BLaER1 (cell line): Measurements from ENCODE around the gene TP53.

ENCODE experiments used
- H3K27ac ChIP-seq: shearing (Covaris generic); formaldehyde crosslinking; 2 replicates; pipeline ENCODE4 v1.8.1; 2022
- H3K27me3 ChIP-seq: shearing (Covaris generic); formaldehyde crosslinking; 2 replicates; pipeline ENCODE4 v1.8.1; 2022
- H3K36me3 ChIP-seq: shearing (Covaris generic); formaldehyde crosslinking; 2 replicates; pipeline ENCODE4 v1.8.1; 2022
- H3K4me1 ChIP-seq: shearing (Covaris generic); formaldehyde crosslinking; 2 replicates; pipeline ENCODE4 v1.8.1; 2022
- H3K4me2 ChIP-seq: shearing (Covaris generic); formaldehyde crosslinking; 2 replicates; pipeline ENCODE4 v1.8.1; 2022
- H3K4me3 ChIP-seq: shearing (Covaris generic); formaldehyde crosslinking; 2 replicates; pipeline ENCODE4 v1.8.1; 2022
- H3K9ac ChIP-seq: shearing (Covaris generic); formaldehyde crosslinking; 2 replicates; pipeline ENCODE4 v1.8.1; 2022
- H3K9me3 ChIP-seq: shearing (Covaris generic); formaldehyde crosslinking; 2 replicates; pipeline ENCODE4 v1.8.1; 2022
- H4K20me1 ChIP-seq: shearing (Covaris generic); formaldehyde crosslinking; 2 replicates; pipeline ENCODE4 v1.8.1; 2022
- Cebpa-rat ChIP-seq: shearing (Covaris generic); IDR thresholded peaks from 2 replicates; pipeline ENCODE4 v1.8.1; 2022

The TP53 gene

DNA sequence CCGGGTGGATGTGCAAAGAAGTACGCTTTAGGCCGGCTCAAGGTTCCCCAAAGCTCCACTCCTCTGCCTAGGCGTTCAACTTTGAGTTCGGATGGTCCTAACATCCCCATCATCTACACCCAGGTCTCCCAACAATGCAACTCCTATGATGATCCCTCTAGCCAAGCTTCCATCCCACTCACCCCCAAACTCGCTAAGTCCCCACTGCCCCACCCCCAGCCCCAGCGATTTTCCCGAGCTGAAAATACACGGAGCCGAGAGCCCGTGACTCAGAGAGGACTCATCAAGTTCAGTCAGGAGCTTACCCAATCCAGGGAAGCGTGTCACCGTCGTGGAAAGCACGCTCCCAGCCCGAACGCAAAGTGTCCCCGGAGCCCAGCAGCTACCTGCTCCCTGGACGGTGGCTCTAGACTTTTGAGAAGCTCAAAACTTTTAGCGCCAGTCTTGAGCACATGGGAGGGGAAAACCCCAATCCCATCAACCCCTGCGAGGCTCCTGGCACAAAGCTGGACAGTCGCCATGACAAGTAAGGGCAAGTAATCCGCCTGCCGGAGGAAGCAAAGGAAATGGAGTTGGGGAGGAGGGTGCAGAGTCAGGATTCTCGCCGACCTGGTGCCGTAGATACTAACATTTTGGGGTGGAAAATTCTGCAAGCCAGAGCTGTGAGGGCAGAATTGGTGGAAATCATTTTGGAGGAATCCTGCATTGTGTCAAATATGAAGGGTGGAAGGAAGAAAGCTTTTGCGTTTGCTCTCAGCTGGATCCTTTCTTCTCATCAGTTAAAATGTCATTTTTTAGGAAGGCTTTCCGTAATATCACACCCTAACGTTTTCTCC is at the start of gene TP53:
TSS of gene TP53 (minus strand) at position 419 of the 836 bp plus-strand sequence. CDS start 10,896 bp downstream, outside the sequence.
- no peaks in the 10 kb centered on the region for H3K9me3 ChIP-seq
- peak within 1 kb of the TSS; percentile 99 for H3K9ac ChIP-seq
- H3K27ac ChIP-seq: peak within 1 kb of the TSS; percentile 99
- H4K20me1 ChIP-seq: peaks cover 36% of the 10 kb centered on the region
- TF ChIP-seq Cebpa-rat: no peak
- peak within 1 kb of the TSS; percentile 92 for H3K4me2 ChIP-seq
- peaks cover 38% of the 10 kb centered on the region for H3K4me1 ChIP-seq
- no peaks in the 10 kb centered on the region for H3K27me3 ChIP-seq
- H3K4me3 ChIP-seq: peak within 1 kb of the TSS; percentile 99
- H3K36me3 ChIP-seq: peaks cover 44% of the 10 kb centered on the region

DNA sequence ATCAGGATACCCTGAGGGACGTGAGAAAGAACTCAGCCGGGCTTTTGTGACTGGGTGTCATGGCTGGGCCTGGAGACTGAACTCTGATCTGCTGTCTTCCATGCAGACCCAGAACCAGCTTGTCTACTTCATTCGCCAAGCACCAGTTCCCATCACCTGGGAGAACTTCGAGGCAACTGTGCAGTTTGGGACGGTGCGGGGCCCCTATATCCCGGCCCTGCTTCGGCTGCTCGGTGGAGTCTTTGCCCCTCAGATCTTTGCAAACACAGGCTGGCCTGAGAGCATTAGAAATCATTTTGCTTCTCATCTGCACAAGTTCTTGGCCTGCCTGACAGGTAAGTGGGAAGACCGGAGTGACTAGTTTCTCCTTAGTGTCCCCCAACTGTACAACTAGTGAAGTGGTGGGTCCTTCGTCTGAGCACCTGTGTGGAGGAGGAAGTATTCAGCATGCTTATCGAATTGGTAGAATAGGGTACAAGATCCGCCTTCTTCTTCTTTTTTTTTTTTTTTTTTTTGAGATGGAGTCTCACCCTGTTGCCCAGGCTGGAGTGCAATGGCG is 45.8 kb upstream of the TP53 start:
- TF ChIP-seq Cebpa-rat: no peak

DNA sequence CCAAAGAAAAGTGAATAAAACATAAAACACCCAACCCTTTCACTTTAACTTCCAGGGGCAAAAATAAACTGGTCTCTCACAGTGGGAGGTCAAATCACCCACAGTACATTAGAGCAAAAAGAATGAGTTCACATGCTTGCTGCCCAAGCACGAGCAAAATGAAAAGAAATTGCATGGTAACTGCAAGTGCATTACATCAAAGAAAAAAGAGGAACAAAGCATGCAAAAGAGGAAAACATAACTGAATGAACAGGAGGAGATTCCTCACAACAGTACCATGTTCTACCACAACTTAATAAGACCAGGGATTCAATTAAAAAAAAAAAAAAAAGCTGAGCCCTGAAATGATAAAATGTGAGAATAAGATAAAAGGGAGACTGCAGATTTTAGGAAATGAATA is 42.5 kb upstream of the TP53 start:
- Histone ChIP-seq H3K27me3 (no peaks in the 10 kb centered on the region), H3K9me3 (no peaks in the 10 kb centered on the region), H3K4me3 (no peak overlapping the region), H3K9ac (no peak overlapping the region), H4K20me1 (no peaks in the 10 kb centered on the region), H3K4me2 (no peak overlapping the region), H3K36me3 (no peaks in the 10 kb centered on the region), H3K27ac (no peak overlapping the region), H3K4me1 (peaks cover 5% of the 10 kb centered on the region; the same call in 1 of the 2 replicates)
- no peak for TF ChIP-seq Cebpa-rat

More for the DNA sequence above, 45.8 kb upstream of the TP53 start:
- no peaks in the 10 kb centered on the region for H4K20me1 ChIP-seq
- H3K9me3 ChIP-seq: no peaks in the 10 kb centered on the region
- peaks cover 5% of the 10 kb centered on the region; the same call in 1 of the 2 replicates for H3K4me1 ChIP-seq
- H3K4me3 ChIP-seq: no peak overlapping the region
- no peak overlapping the region for H3K27ac ChIP-seq
- H3K36me3 ChIP-seq: no peaks in the 10 kb centered on the region
- no peak overlapping the region for H3K9ac ChIP-seq
- H3K27me3 ChIP-seq: no peaks in the 10 kb centered on the region
- H3K4me2 ChIP-seq: no peak overlapping the region

DNA sequence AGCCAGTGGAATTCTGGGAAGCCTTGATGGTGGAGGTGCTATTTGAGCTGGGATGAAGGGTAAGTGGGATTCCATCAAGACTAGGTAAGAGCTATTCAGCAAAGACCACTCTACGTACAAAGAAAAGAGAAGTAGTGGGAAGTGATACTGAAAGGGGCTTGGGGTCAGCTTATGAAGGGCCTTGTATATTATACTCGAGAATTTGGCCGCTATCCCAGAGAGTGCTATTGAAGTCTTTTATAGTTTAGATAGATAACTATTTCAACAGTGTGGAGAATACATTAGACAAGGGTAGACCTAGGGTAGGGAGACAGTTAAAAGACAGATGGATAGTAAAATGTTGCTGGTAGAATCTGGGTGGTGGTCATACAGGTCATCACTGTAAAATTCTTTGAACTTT is 40.6 kb upstream of the TP53 start:
- Histone ChIP-seq H3K4me3 (no peak overlapping the region), H3K27me3 (no peaks in the 10 kb centered on the region), H3K27ac (no peak overlapping the region), H3K9ac (no peak overlapping the region), H3K4me1 (peaks cover 5% of the 10 kb centered on the region; the same call in 1 of the 2 replicates), H3K4me2 (no peak overlapping the region), H3K9me3 (no peaks in the 10 kb centered on the region), H3K36me3 (no peaks in the 10 kb centered on the region), H4K20me1 (no peaks in the 10 kb centered on the region)
- no peak for TF ChIP-seq Cebpa-rat

DNA sequence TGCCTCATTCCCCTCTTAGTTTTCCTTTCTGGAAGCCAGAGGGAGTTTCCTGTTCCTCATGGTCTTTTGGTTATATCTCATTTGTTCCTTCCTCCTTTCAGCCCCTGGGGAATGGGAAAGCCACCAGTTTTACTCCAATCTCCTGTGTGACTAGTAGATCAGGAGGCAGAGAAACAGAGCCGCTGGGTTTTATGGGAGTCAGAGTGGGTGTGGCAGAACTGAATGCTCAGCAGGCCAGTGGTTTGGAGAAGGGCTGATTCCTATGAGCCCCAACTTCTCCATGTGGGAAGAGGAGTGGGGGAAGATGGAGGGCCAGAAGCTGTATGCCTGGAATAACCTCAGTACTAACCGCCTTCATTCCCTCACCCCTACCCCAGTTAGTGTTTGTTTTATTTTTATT is 34.3 kb upstream of the TP53 start:
- peaks cover 41% of the 10 kb centered on the region for H3K27me3 ChIP-seq
- no peak for TF ChIP-seq Cebpa-rat

DNA sequence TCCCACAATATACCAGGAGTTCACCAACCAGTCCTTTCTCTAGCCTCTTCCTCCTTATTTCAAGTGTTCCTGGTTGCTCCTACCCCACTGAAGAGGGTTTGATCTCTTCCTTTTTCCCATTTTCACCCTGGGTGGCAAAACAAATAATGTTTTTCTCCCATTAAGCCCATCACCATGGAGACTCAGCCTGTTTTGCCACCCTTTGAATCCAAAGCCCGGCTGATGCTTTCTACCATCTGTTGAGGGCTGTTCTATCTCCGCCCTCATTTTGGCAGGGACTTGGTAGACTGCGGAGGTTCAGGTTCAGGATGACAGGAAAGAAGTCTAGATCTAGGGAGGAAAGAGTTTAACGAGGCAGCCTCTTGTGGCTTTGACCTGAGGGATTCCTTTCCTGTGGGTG is 32.8 kb upstream of the TP53 start:
- Histone ChIP-seq H3K27ac (no peak overlapping the region), H3K27me3 (peaks cover 56% of the 10 kb centered on the region), H4K20me1 (no peaks in the 10 kb centered on the region; the same call in 1 of the 2 replicates), H3K36me3 (no peaks in the 10 kb centered on the region), H3K4me2 (no peak overlapping the region), H3K9ac (no peak overlapping the region), H3K4me1 (peaks cover 32% of the 10 kb centered on the region), H3K9me3 (no peaks in the 10 kb centered on the region), H3K4me3 (no peak overlapping the region)
- TF ChIP-seq Cebpa-rat: no peak

More for the DNA sequence above, 34.3 kb upstream of the TP53 start:
- Histone ChIP-seq H3K36me3 (no peaks in the 10 kb centered on the region), H3K4me2 (no peak overlapping the region), H3K4me3 (no peak overlapping the region), H3K4me1 (peaks cover 17% of the 10 kb centered on the region), H3K9me3 (no peaks in the 10 kb centered on the region), H3K9ac (no peak overlapping the region), H3K27ac (no peak overlapping the region), H4K20me1 (no peaks in the 10 kb centered on the region; the same call in 1 of the 2 replicates)

DNA sequence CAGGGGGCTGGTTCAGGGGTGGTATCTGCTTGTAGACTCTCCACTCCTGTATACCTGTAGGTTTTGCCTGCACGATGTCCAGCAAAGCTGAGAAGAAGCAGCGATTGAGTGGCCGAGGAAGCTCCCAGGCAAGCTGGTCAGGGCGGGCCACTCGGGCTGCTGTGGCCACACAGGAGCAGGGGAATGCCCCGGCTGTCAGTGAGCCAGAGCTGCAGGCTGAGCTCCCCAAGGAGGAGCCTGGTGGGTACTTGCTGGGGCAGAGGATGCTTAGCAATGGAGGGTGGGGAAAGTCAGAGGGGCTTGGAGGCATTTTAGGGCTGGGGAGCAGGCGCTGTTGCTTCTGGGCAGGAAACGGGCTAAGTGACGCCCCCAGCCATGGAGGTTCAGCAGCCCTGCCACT is 32.4 kb upstream of the TP53 start:
- Histone ChIP-seq H3K4me3 (no peak overlapping the region), H3K36me3 (no peaks in the 10 kb centered on the region), H3K9me3 (no peaks in the 10 kb centered on the region), H3K4me1 (peaks cover 37% of the 10 kb centered on the region), H3K27ac (no peak overlapping the region), H3K4me2 (no peak overlapping the region), H4K20me1 (no peaks in the 10 kb centered on the region; the same call in 1 of the 2 replicates), H3K9ac (no peak overlapping the region), H3K27me3 (peaks cover 60% of the 10 kb centered on the region)
- no peak for TF ChIP-seq Cebpa-rat

DNA sequence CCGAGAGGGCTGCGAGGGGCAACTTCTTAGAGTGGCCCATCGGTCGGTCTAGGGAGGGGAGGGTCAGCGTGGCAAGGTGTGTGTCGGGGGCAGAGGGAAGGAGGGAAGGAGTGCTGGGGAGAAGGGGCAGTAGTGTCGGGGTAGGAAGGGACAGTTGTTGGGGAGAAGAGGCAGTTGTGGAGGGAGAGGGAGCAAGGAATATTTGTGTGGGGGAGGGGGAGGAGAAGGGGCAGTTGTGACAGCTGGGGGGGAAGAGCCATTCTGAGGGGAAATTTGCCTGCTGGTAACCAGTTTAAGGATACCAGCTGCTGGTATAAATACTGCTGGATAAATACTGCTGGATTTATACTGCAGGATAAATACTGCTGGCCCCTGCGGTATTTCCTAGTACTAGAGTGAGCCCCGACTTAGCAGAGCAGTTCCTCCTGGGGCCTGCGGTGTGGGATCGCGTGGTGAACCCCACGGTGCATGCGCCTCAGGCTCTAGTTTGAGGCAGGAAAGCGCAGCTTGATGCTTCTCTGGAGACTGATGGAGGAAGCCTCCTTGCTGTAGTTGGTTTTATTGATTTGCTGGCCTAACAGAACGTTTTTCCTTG is 30.6 kb upstream of the TP53 start:
- no peaks in the 10 kb centered on the region for H3K9me3 ChIP-seq
- peak overlapping the region; percentile 67 for H3K4me3 ChIP-seq
- H3K27me3 ChIP-seq: peaks cover 77% of the 10 kb centered on the region
- no peaks in the 10 kb centered on the region for H3K36me3 ChIP-seq
- no peak for TF ChIP-seq Cebpa-rat
- peaks cover 52% of the 10 kb centered on the region for H3K4me1 ChIP-seq
- H3K4me2 ChIP-seq: peak overlapping the region; percentile 83
- H3K27ac ChIP-seq: no peak overlapping the region
- H3K9ac ChIP-seq: peak overlapping the region; percentile 43; the same call in 1 of the 2 replicates
- no peaks in the 10 kb centered on the region; the same call in 1 of the 2 replicates for H4K20me1 ChIP-seq

DNA sequence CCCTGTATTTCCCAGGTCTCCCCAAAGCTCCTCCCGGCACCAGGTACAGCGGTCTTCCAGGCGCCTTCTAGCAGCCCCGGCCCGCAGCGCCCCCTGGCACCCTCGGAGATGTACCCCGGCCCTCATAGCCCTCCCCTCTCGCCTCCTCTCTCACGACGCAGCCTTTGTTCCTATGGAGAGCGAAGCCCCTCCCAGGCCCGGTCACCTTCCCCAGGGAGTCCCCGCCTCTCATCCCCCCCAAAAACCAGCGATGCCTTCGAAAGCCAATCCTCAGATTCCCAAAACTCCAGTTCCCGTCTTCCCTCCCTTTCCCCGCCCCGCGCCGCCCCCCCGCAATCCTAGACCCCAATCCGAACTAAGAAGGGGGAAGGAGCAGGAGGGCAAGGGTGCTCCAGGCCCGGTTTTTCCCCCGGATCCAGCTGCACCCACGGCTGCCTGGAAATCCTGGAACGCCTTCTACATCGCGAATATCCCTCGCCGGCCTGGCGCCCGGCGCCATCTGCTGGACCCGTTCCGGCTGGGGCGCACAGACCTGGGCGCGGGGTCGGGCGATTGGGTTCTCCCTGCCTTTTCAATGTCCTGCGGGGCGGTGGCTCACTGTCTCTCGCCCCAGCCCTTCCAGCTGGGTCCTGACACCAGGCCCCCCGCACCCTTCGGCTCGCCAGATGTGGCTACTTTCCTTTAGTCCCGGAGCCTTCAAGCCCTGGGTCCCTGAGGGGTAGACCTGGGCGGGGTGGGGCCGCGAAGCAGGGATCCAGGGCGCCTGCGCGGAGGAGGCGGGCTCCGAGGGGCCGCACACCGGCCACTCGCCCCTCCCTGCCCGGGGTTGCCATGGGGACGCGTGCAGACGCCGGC is 29.8 kb upstream of the TP53 start, which contains the start of gene DNAH2:
TSS of gene DNAH2 (plus strand) at position 844 of the 855 bp plus-strand sequence. CDS start 1,991 bp downstream, outside the sequence.
- Histone ChIP-seq H3K4me2 (peak within 1 kb of the TSS; percentile 83), H3K27me3 (peaks cover 85% of the 10 kb centered on the region), H4K20me1 (no peaks in the 10 kb centered on the region; the same call in 1 of the 2 replicates), H3K9ac (peak within 1 kb of the TSS; percentile 43; the same call in 1 of the 2 replicates), H3K4me1 (peaks cover 52% of the 10 kb centered on the region), H3K36me3 (no peaks in the 10 kb centered on the region), H3K27ac (peak within 1 kb of the TSS; percentile 44; the same call in 1 of the 2 replicates), H3K9me3 (no peaks in the 10 kb centered on the region), H3K4me3 (peak within 1 kb of the TSS; percentile 67)
- no peak for TF ChIP-seq Cebpa-rat
